Stimulated activated naive B cell treated with anti-CD40 and anti-IgM and Interleukin-4, amounts not matched to agents 10 μg/mL and 1 μg/mL and 100 μg/mL, for 72 hours (primary cell): ENCODE data around the gene CYP4B1.
"Not testable (repeated sequence)": the region's sequence is repeated elsewhere in the genome, so short reads cannot be mapped to it uniquely, and the experiment has no call there.

Experiments used
- ATAC-seq, 2 donors: fragments of 150-1000 bp; cut with Tn5 transposase; replicated peaks; 2 replicates each; pipeline ENCODE4 v1.10.0; 2021; ENCODE audit warnings: moderate library complexity in 1 of 2
- DNase-seq: peaks from one replicate; pipeline ENCODE4 v3.0.0; 2021
- H3K27ac Mint-ChIP-seq: one replicate; pipeline ENCODE4 v1.8.0; 2022; ENCODE audit warnings: mild to moderate bottlenecking, mixed read lengths
- H3K27me3 Mint-ChIP-seq, 2 donors: one replicate each; pipeline ENCODE4 v1.8.0; 2022; ENCODE audit warnings: mixed read lengths in 2 of 2
- H3K36me3 Mint-ChIP-seq, 2 donors: one replicate each; pipeline ENCODE4 v1.8.0; 2022; ENCODE audit warnings: mixed read lengths in 2 of 2, mild to moderate bottlenecking in 1 of 2
- H3K4me1 Mint-ChIP-seq, 2 donors: one replicate each; pipeline ENCODE4 v1.8.0; 2022; ENCODE audit warnings: mixed read lengths in 2 of 2, mild to moderate bottlenecking in 1 of 2
- H3K4me3 Mint-ChIP-seq, 2 donors: one replicate each; pipeline ENCODE4 v1.8.0; 2022; ENCODE audit warnings: mild to moderate bottlenecking in 2 of 2, mixed read lengths in 2 of 2, moderate library complexity in 1 of 2
- H3K9me3 Mint-ChIP-seq, 2 donors: one replicate each; pipeline ENCODE4 v1.8.0; 2022; ENCODE audit warnings: mixed read lengths in 2 of 2, mild to moderate bottlenecking in 1 of 2

CYP4B1 gene

DNA sequence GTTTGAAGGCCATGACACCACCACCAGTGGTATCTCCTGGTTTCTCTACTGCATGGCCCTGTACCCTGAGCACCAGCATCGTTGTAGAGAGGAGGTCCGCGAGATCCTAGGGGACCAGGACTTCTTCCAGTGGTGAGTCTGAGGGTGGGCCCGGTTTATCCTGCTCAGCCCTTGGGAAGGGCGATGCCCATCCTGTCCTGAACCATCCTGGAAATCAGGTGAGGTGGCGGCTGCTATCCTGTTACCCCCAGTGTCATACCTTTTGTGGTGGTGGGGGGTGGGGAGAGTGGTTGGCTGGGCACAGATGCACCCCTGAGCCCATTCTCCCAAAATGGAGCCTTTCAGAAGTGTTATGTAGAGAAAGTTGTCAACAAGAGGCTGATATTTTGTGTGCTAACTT, 16.3 kb downstream of the CYP4B1 start:
- ATAC-seq (no peak), DNase-seq (no peak)
- no peaks in the 10 kb centered on the region for H3K9me3 Mint-ChIP-seq
- peaks cover 6 to 9% of the 10 kb centered on the region in 2 donors for H3K27me3 Mint-ChIP-seq
- no peak overlapping the region for H3K4me3 Mint-ChIP-seq
- H3K4me1 Mint-ChIP-seq: no peaks in the 10 kb centered on the region
- no peak overlapping the region for H3K27ac Mint-ChIP-seq
- no peaks in the 10 kb centered on the region for H3K36me3 Mint-ChIP-seq

DNA sequence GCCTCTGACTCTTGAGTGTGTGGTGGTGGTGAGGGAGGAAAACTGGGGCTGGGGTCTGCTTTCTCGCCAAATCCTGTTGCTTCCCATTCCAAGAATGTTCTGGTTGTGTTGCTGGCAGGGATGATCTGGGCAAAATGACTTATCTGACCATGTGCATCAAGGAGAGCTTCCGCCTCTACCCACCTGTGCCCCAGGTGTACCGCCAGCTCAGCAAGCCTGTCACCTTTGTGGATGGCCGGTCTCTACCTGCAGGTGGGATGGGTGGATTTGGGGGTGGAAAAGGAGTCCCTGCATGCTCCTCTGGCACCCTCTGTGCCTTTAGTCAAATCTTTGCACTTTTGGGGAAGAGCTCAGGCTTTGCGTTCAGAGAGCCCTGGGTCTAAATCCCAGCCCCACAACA, 18.1 kb downstream of the CYP4B1 start:
- no peaks in the 10 kb centered on the region for H3K36me3 Mint-ChIP-seq
- no peak for ATAC-seq
- DNase-seq: no peak
- no peaks in the 10 kb centered on the region for H3K4me1 Mint-ChIP-seq
- no peak overlapping the region for H3K27ac Mint-ChIP-seq
- H3K27me3 Mint-ChIP-seq: peaks cover 13 to 17% of the 10 kb centered on the region in 2 donors
- peaks cover 0 to 2% of the 10 kb centered on the region in 2 donors for H3K9me3 Mint-ChIP-seq
- H3K4me3 Mint-ChIP-seq: no peak overlapping the region

- H3K27ac Mint-ChIP-seq: no peak overlapping the region
Observed at GRCh38 chr1:46817814-46818213, 19.0 kb downstream of the CYP4B1 start.

GRCh38 chr1:46818591-46818990, 19.7 kb downstream of the CYP4B1 start:
- no peak overlapping the region for H3K4me3 Mint-ChIP-seq
- H3K27me3 Mint-ChIP-seq: peaks cover 17% of the 10 kb centered on the region in 2 donors
- H3K4me1 Mint-ChIP-seq: peaks cover 0 to 3% of the 10 kb centered on the region in 2 donors
- no peaks in the 10 kb centered on the region for H3K36me3 Mint-ChIP-seq
- peaks cover 0 to 2% of the 10 kb centered on the region in 2 donors for H3K9me3 Mint-ChIP-seq
- ATAC-seq: no peak
- DNase-seq: no peak
- H3K27ac Mint-ChIP-seq: no peak overlapping the region

More at GRCh38 chr1:46817814-46818213, 19.0 kb downstream of the CYP4B1 start:
- Mint-ChIP-seq H3K27me3 (peaks cover 17% of the 10 kb centered on the region in 2 donors), H3K9me3 (peaks cover 0 to 2% of the 10 kb centered on the region in 2 donors), H3K4me1 (peaks cover 0 to 3% of the 10 kb centered on the region in 2 donors), H3K36me3 (no peaks in the 10 kb centered on the region), H3K4me3 (no peak overlapping the region)
- ATAC-seq (no peak), DNase-seq (no peak)

DNA sequence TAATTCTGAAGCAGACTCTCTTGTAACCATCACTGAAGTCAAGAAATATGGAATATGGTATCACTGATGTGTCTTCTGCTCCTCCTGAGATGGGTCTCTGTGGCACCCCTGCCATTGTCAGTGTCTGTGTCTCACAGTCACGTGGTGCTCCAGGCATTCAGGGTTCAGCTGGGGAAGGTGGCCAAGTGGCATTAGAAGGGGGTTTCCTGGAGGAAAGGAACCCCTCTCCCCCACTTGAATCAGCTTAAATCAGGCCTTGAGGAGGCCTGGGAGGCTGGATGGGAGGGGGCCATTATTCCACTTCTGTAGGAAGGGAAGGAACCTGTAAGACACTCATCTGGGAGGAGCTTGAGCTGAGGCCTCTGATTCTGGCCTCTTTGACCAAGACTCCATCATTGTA, 20.5 kb downstream of the CYP4B1 start:
- Mint-ChIP-seq H3K27ac (no peak overlapping the region), H3K27me3 (peaks cover 17% of the 10 kb centered on the region in 2 donors), H3K4me3 (no peak overlapping the region), H3K4me1 (peaks cover 0 to 3% of the 10 kb centered on the region in 2 donors), H3K36me3 (no peaks in the 10 kb centered on the region), H3K9me3 (peaks cover 0 to 2% of the 10 kb centered on the region in 2 donors)
- no peak for ATAC-seq
- no peak for DNase-seq

GRCh38 chr1:46820076-46820475, 21.2 kb downstream of the CYP4B1 start:
- Mint-ChIP-seq H3K4me3 (no peak overlapping the region), H3K4me1 (peaks cover 0 to 3% of the 10 kb centered on the region in 2 donors), H3K27me3 (peaks cover 17% of the 10 kb centered on the region in 2 donors), H3K27ac (no peak overlapping the region), H3K36me3 (no peaks in the 10 kb centered on the region), H3K9me3 (peaks cover 0 to 2% of the 10 kb centered on the region in 2 donors)
- ATAC-seq: no peak
- DNase-seq: no peak

- peaks cover 0 to 2% of the 10 kb centered on the region in 2 donors for H3K9me3 Mint-ChIP-seq
- DNase-seq (no peak), ATAC-seq (no peak)
- H3K27ac Mint-ChIP-seq: no peak overlapping the region
- H3K36me3 Mint-ChIP-seq: no peaks in the 10 kb centered on the region
- no peak overlapping the region for H3K4me3 Mint-ChIP-seq
- peaks cover 17% of the 10 kb centered on the region in 2 donors for H3K27me3 Mint-ChIP-seq
- peaks cover 0 to 3% of the 10 kb centered on the region in 2 donors for H3K4me1 Mint-ChIP-seq
Observed at GRCh38 chr1:46820560-46821060, 21.8 kb downstream of the CYP4B1 start.

GRCh38 chr1:46822248-46822826, 23.5 kb downstream of the CYP4B1 start:
- no peak for ATAC-seq
- H3K4me1 Mint-ChIP-seq: peaks cover 0 to 3% of the 10 kb centered on the region in 2 donors
- H3K4me3 Mint-ChIP-seq: no peak overlapping the region
- no peaks in the 10 kb centered on the region for H3K36me3 Mint-ChIP-seq
- H3K27me3 Mint-ChIP-seq: peaks cover 17% of the 10 kb centered on the region in 2 donors
- H3K9me3 Mint-ChIP-seq: peaks cover 0 to 2% of the 10 kb centered on the region in 2 donors
- no peak for DNase-seq
- H3K27ac Mint-ChIP-seq: no peak overlapping the region

DNA sequence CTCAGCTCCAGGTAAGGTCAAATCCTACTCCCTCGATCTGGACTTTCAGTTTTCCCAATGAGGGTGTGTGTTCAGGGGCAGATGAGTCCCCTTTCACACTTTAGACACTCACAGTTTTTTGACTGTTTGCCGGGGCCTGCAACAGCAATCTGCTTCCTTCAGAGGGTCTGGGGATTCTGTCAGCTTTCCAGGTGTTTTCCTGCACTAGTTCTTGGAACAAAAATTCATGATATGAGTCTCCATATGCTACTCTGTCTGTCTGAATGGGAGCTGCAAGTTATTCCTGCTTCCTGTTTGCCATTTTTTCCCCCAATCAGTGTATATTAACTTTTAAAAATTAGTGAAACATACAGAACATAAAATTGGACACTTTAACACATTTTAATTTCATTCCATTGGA, 24.3 kb downstream of the CYP4B1 start:
- Mint-ChIP-seq H3K36me3 (no peaks in the 10 kb centered on the region), H3K27me3 (peaks cover 17 to 21% of the 10 kb centered on the region in 2 donors), H3K4me3 (no peak overlapping the region), H3K4me1 (peaks cover 0 to 3% of the 10 kb centered on the region in 2 donors), H3K9me3 (peaks cover 0 to 2% of the 10 kb centered on the region in 2 donors), H3K27ac (no peak overlapping the region)
- no peak for ATAC-seq
- DNase-seq: no peak

- not testable (repeated sequence) for H3K4me1 Mint-ChIP-seq, H3K27ac Mint-ChIP-seq, ATAC-seq, H3K27me3 Mint-ChIP-seq, H3K9me3 Mint-ChIP-seq, H3K36me3 Mint-ChIP-seq, DNase-seq, H3K4me3 Mint-ChIP-seq
Observed at GRCh38 chr1:46826892-46827291, 28.0 kb downstream of the CYP4B1 start.

GRCh38 chr1:46830665-46831322, 31.9 kb downstream of the CYP4B1 start:
- no peaks in the 10 kb centered on the region for H3K9me3 Mint-ChIP-seq
- DNase-seq (no peak), ATAC-seq (no peak)
- H3K4me3 Mint-ChIP-seq: no peak overlapping the region
- no peak overlapping the region for H3K27ac Mint-ChIP-seq
- H3K4me1 Mint-ChIP-seq: no peaks in the 10 kb centered on the region
- H3K27me3 Mint-ChIP-seq: peaks cover 0 to 16% of the 10 kb centered on the region in 2 donors
- no peaks in the 10 kb centered on the region for H3K36me3 Mint-ChIP-seq

GRCh38 chr1:46835469-46835868, 36.6 kb downstream of the CYP4B1 start:
- not testable (repeated sequence) for DNase-seq, ATAC-seq, H3K27ac Mint-ChIP-seq, H3K9me3 Mint-ChIP-seq, H3K4me1 Mint-ChIP-seq, H3K36me3 Mint-ChIP-seq, H3K4me3 Mint-ChIP-seq
- peaks cover 0 to 12% of the 10 kb centered on the region in 2 donors for H3K27me3 Mint-ChIP-seq

GRCh38 chr1:46846386-46846785, 47.5 kb downstream of the CYP4B1 start:
- not testable (repeated sequence) for H3K4me1 Mint-ChIP-seq, H3K9me3 Mint-ChIP-seq, DNase-seq, H3K27ac Mint-ChIP-seq, ATAC-seq, H3K4me3 Mint-ChIP-seq, H3K36me3 Mint-ChIP-seq
- peaks cover 35 to 42% of the 10 kb centered on the region in 2 donors for H3K27me3 Mint-ChIP-seq

DNA sequence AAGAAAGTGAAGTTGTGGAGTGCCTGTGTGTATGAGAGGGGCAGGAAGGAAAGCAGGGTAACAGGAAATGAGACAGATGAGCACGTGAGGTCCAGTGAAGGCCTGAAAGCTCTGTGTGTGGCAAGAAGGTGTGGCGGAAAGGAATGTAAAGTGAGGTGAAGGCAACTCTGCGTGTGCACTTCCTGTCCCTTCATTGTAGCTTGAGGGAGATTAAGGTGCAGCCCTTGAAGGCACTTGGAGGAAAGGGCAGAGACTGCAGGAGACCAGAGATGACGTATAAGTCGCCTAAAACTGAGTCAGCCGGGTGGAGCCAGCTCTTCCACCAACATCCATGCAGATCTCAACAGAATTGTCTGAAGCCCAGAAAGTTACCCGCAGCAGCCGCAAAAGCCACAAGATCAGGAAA, 58.8 kb downstream of the CYP4B1 start:
- ATAC-seq, DNase-seq, H3K4me3 Mint-ChIP-seq, H3K36me3 Mint-ChIP-seq, H3K9me3 Mint-ChIP-seq, H3K27ac Mint-ChIP-seq, H3K4me1 Mint-ChIP-seq: not testable (repeated sequence)
- H3K27me3 Mint-ChIP-seq: peaks cover 27 to 31% of the 10 kb centered on the region in 2 donors

DNA sequence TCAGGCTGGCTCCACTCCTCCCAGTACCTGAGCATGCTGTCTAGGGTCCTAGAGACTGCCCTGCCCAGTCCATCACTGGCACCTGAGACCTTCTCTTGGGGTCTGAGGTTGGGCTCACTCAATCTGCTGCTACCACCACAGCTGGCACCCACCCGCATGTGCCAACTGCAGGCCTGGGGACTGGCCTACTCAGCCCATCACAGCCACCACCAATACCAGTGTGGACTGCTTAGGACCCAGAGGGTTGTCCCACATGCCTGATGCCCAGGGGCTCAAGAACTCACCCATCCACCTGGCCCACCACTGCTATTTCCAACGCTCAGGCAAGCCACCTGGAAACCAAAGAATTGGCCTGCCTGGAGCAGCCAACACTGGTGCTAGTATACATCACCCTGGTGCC, 63.5 kb downstream of the CYP4B1 start:
- no peak overlapping the region for H3K27ac Mint-ChIP-seq
- H3K4me3 Mint-ChIP-seq: no peak overlapping the region
- peaks cover 12 to 17% of the 10 kb centered on the region in 2 donors for H3K9me3 Mint-ChIP-seq
- H3K36me3 Mint-ChIP-seq: peaks cover 0 to 4% of the 10 kb centered on the region in 2 donors
- no peak for ATAC-seq
- peaks cover 0 to 4% of the 10 kb centered on the region in 2 donors for H3K4me1 Mint-ChIP-seq
- H3K27me3 Mint-ChIP-seq: peaks cover 25 to 27% of the 10 kb centered on the region in 2 donors
- no peak for DNase-seq
